ENCODE data around the gene EDAR.

The EDAR gene

GRCh38 chr2:108938077-108938710 is 50.8 kb downstream of the EDAR start:
- DNase-seq: no peak

DNA sequence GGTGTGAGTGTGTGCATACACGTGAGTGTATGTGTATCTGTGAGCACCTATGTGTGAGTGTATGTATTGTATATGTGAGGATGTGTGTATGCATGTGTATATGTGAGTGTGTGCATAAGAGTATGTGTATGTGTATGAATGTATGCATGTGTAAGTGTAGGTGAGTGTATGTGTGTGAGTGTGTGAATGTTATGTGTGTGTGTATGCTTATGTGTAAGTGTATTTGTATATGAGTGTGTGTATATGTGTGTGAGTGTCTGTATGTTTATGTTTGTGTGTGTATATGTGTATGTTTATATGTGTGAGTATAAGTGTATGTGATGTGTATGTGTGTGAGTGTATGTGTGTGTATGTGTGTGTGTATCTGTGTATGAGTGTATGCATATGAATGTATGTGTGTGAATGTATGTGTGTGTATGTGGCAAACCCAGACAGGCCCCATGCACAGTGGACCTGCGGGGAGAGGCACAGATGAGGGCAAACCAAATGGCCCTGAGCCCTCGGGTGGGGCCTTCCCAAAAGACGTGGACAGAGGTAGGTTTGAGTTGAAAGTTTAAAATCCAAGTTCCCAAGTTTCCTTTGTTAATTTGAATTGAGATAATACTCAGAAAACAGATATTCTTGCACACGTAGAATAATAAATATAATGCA is 51.5 kb downstream of the EDAR start:
- no peak for DNase-seq

GRCh38 chr2:108936866-108937265 is 52.2 kb downstream of the EDAR start:
- DNase-seq: no peak

GRCh38 chr2:108936076-108936864 is 52.8 kb downstream of the EDAR start:
- DNase-seq: no peak

- DNase-seq: peak; percentile 82
Measured at GRCh38 chr2:108935271-108935741, 53.7 kb downstream of the EDAR start.

DNA sequence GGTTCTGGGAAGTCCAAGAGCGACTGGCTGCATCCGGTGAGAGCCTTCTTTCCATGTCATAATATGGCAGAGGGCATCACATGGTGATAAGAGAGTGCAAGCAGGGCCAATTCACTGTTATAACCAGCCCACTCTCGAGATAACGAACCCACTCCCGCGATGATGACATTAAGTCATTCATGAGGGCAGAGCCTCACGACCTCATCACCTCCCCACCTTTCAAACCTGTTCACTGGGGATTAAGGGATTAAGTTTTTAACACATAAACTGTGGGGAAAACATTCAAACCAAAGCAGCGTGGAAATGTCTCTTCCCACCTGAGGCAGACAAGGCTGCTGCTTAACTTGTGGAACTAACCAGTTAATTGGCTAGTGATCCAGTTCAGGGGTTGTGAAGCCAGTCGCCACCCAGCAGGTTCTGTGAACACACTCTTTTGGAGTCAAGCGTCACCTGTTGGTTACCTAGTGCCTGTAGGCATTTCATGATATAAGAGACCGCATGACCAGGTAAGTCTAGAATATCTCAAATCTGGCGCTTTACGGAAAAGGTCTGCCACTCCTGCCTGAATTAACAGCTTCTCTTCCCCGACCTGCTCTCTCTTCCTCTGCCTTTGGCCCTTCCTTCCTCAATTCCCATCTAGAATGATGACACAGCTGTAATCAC is 54.3 kb downstream of the EDAR start:
- DNase-seq: no peak

DNA sequence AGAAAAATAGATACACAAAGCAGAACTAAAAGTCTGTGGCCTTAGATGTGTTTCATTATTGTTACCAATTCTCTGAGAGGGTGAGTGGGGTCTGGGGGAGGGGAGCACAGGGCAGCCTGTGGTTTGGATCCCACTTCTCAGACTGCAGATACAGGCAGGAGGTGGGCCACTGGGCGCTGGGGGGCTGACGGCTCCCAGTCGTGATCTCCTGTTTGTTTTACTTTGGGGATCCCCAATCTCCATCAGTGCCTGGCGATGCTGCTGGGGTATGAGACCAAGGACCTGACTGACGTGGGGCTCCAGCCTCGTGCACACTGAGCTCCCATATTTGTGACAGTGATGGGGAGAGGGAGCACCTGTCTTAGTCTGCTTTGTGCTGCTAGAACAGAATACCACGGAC is 54.9 kb downstream of the EDAR start:
- no peak for DNase-seq

DNA sequence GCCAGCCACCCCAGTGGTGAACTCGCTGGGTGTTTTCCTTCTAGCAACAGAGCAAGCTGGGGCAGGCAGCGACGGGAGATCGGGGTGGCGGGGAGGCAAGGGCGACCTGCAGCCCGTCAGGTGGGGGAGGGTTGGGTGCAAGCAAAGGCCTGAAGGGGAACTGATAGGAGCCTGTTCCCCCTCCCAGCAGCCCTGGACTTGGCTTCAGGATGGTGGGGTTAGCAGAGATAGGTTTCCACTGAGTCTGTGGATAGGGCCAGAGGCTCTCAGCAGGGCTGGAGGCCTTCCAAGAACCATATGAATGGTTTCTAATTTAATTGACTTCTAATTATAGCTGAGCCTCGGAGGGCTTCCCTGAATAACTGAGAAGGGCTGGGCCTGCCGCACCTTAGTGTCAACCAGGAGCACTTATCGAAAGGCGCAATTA is 55.3 kb downstream of the EDAR start:
- peak; percentile 97 for DNase-seq

DNA sequence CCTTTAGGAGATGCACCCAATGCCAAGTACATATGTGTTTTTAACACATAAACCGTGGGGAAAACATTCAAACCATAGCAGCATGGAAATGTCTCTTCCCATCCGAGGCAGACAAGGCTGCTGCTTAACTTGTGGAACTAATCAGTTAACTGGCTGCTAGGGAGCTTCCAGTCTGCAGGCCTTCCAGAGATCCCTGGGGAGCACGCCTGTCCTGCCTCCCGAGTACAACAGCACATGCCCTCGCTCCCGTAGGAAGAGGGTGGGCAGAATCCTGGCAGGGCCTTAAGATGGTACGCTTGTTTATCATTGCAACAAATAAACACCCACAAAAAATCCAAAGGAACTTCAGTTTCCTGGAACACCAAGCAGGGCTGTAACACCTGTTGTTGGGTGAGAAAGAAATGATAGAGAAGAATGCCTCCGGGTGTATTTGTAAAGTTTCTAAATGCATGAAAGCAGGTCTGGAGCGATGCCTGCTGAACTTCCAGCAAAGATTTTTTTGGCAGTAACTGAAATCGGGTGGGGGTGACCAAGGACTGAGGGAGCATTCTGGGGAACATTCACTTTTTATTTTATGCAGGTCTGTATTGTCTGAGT is 56.2 kb downstream of the EDAR start:
- no peak for DNase-seq

DNA sequence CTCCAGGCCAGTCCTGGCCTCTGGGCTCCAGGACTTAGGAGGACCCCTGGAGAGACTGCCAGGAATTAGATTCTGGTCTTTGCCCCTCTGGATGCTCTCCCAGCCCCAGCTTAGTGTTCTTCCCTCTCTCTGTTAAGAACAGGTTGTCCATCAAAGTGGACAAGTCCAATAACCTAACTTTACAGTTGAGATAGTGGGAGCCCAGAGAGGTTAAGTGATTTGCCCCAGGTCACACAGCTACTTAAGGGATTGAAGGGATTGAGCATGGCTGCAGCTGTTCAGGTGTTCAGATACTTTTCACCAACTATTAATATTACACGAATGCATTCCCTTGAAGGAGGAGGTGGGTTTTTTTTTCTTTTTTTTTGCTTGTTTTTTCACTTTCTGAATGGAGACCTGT is 57.6 kb downstream of the EDAR start:
- no peak for DNase-seq

- no peak for DNase-seq
Measured at GRCh38 chr2:108929807-108930425, 59.1 kb downstream of the EDAR start.

- no peak for DNase-seq
Measured at GRCh38 chr2:108928660-108929377, 60.2 kb downstream of the EDAR start.

DNA sequence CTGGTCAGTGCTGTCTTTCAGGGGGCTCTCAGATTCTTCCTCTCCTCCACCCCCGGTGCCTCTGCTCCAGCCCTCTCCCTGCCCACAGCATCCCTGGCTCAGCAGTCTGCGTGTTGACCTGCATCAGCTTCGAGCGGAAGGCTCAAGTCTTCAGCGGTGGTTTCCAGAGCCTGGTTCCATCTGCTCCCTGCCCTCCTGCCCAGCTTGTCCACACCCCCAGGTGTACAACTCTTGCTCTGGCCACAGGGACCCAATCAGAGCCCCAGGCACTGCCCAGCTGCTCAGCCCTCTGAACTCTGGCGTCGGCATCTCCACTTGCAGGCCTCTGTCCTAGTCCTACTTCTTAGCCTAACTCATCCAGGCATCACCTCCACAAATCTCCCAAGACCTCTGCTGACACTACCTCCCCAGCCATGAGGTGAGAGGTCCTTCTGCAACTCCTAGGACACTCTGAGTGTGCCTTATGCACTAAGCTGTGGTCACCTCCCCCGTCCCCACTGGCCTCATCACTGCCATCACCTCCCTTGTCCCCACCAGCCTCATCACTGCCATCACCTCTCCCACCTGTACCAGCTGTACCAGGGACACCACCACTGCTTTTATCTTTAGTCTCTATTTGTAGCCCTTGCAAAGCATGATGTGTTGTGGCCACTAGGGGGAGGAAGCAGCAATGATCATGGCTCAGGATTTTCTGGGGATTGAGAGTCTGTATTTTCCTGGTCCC is 60.9 kb downstream of the EDAR start:
- peak; percentile 67 for DNase-seq

GRCh38 chr2:108927405-108927804 is 61.6 kb downstream of the EDAR start:
- no peak for DNase-seq

DNA sequence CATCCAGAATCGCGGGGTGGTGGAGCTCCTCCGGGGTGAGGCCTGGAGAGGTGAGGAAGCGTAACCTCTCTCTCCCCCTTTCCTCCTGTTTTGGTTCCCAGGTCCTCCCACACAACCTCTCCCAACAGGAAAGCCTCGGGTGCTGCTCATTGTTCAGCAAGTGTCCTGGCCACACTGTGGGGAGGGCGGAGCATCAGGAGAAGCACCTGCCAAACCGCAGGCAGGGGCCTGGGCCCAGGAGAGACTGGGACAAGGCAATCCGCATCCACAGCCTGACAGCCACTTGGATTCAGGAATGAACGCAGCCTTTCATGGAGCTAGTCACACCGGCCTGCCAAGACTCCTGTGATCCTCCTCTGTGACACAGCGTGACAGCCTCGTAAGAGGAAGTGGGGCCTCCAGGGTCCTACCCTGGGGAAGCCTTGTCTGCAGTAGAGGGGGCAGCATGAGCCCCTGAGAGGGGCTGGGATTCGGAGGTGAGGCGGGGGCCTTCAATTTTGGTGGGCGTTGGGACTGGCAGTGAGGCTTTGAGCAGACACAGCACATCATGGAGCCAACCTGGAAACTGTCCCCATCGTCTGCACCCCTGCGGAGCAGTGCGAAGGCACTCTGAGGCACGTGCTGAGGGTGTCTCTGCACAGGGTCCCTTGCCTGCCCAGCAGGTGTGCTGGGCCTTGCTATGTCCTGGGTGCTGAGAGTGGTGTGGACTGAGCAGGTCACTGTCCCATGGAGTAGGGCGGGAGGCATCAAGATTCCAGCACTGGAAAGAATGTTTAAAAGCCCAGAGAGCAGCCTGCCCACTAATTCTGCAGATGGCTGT is 62.2 kb downstream of the EDAR start:
- DNase-seq: no peak

DNA sequence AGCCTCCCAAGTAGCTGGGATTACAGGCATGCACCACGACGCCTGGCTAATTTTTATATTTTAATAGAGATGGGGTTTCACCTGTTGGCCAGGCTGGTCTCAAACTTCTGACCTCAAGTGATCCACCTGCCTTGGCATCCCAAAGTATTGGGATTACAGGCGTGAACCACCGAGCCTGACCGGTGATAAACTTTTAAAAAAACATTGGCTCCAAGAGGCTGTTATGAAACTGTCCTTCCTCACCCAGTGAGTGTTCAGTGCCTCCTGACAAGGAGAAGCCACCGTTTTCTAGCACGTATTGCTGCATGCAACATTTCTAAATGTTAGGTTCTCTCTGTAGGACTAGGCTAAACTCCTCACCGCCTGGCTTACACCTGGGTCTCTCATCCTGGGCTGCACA is 63.3 kb downstream of the EDAR start:
- DNase-seq: no peak

GRCh38 chr2:108925286-108925685 is 63.7 kb downstream of the EDAR start:
- DNase-seq: no peak

DNA sequence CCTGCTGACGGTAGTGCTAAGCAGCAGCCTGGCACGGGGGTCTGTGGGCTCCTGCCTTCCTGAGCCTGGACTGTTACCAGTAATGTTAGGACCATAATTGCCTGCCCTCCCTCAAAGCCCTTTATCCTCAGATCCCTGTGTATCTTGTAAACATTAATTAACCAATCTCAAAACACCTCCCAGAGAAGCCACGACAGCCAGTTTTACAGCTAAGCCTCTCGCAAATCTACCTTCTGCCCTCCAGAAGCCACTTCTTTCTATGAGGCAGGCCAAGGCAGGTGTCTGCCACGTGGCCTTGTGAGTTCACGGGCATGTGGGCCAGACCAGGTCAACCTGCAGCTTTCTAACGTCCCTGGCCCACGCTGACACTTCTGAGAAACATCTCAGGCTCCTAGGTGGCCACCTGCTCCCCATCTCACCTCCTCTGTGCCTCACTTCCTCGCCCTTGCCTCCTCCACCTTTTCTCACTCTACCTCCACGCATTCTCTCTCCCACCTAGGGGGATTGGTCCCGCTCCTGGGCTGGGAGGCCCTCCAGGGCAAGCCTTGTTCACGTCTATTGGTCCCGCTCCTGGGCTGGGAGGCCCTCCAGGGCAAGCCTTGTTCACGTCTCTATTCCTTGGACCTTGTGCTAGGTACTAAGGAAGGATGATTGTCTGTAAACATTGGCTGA is 64.3 kb downstream of the EDAR start:
- peak; percentile 67 for DNase-seq

- no peak for DNase-seq
Measured at GRCh38 chr2:108923736-108924579, 65.1 kb downstream of the EDAR start.

Data from COR-L47 (cell line).